Panc1 (cell line): ENCODE data around the gene POU2F1. TPM values are rescaled to one million over a fixed set of nuclear protein-coding genes. Genes with fewer than 3 reads are reported as not detected.

Experiments used
- ATAC-seq: fragments of 200-7000 bp; cut with Tn5 transposase; 2 replicates; pipeline ENCODE4 v1.9.1; 2020; ENCODE audit warnings: mild to moderate bottlenecking, moderate library complexity
- BruUV-seq: library from RNA; stranded (reverse); fragments of 400-500 nt; replicated peaks from 2 replicates; lab custom pipeline; 2021; lab: Mats Ljungman, UMichigan
- CTCF ChIA-PET: fragments of 300-600 bp; sonication (Branson Sonifier 250); formaldehyde crosslinking; loops from one replicate; lab custom pipeline; 2022; ENCODE audit warnings: antibody characterized with exemption; lab: Charles Lee
- POLR2A ChIA-PET: fragments of 300-600 bp; sonication (Branson Sonifier 250); formaldehyde crosslinking; loops from one replicate; lab custom pipeline; 2022; ENCODE audit warnings: antibody characterized with exemption; lab: Charles Lee
- DNase-seq: peaks from one replicate; pipeline ENCODE4 v3.0.0-alpha.2; 2010; ENCODE audit warnings: low read depth, low spot score
- H3K27ac ChIP-seq: 2 replicates; pipeline ENCODE4 v1.5.1; 2011; ENCODE audit warnings: mild to moderate bottlenecking, low read length, inconsistent platforms
- H3K27me3 ChIP-seq: fragments of 200-500 bp; sonication (Bioruptor generic); 2 replicates; pipeline ENCODE4 v1.6.0; 2014; ENCODE audit warnings: low read length, inconsistent platforms; ENCODE audit not compliant: control insufficient read depth, insufficient read depth
- H3K36me3 ChIP-seq: fragments of 200-500 bp; sonication (Bioruptor generic); 2 replicates; pipeline ENCODE4 v1.5.1; 2014; ENCODE audit warnings: inconsistent platforms, mild to moderate bottlenecking, low read length, moderate library complexity; ENCODE audit not compliant: control insufficient read depth, insufficient read depth
- H3K4me1 ChIP-seq: 2 replicates; pipeline ENCODE4 v1.5.1; 2011; ENCODE audit warnings: inconsistent platforms, mild to moderate bottlenecking, low read length, moderate library complexity; ENCODE audit not compliant: control insufficient read depth, insufficient read depth
- H3K4me3 ChIP-seq, 2 experiments: 2 replicates each; pipeline ENCODE4 v1.5.1; 2011 to 2012; ENCODE audit warnings: low read depth in 2 of 2, low read length in 2 of 2, mild to moderate bottlenecking in 2 of 2, inconsistent platforms in 1 of 2, moderate library complexity in 1 of 2
- H3K9me3 ChIP-seq: fragments of 200-500 bp; sonication (Bioruptor generic); 2 replicates; pipeline ENCODE4 v1.5.1; 2014; ENCODE audit warnings: low read depth, mild to moderate bottlenecking, inconsistent platforms, low read length, moderate library complexity; ENCODE audit not compliant: control insufficient read depth, insufficient read depth
- CTCF ChIP-seq: fragments of 450-650 bp; IDR thresholded peaks from 2 replicates; pipeline ENCODE4 v1.5.1; 2017; ENCODE audit warnings: mild to moderate bottlenecking
- POLR2AphosphoS5 ChIP-seq: IDR thresholded peaks from 2 replicates; pipeline ENCODE4 v1.6.1; 2012; ENCODE audit warnings: mild to moderate bottlenecking, low read depth, low read length, moderate library complexity
- REST ChIP-seq, 2 experiments: IDR thresholded peaks; 2 replicates each; pipeline ENCODE4 v1.6.1; 2011 to 2012; ENCODE audit warnings: low read depth in 2 of 2, control low read depth in 1 of 2, low read length in 1 of 2, mild to moderate bottlenecking in 1 of 2, moderate library complexity in 1 of 2; ENCODE audit not compliant: insufficient read depth in 1 of 2
- SIN3A ChIP-seq: IDR thresholded peaks from 2 replicates; pipeline ENCODE4 v1.6.1; 2012; ENCODE audit warnings: low read depth, mild to moderate bottlenecking, low read length, moderate library complexity, borderline replicate concordance; ENCODE audit not compliant: insufficient read depth
- TCF7L2 ChIP-seq: IDR thresholded peaks from 2 replicates; pipeline ENCODE4 v1.6.1; 2011; ENCODE audit warnings: mild to moderate bottlenecking, low read depth, low read length, inconsistent platforms
- in situ Hi-C: cut with HindIII; loops from 2 replicates; pipeline ENCODE4 v1.10.0; 2016; ENCODE audit warnings: low sequenced_read_pairs, low pct_unique_long_range_greater_than_20kb
- intact Hi-C: fragments of 100-400 bp; cut with micrococcal nuclease; formaldehyde crosslinking; loops from one replicate; pipeline ENCODE4 v1.10.0; 2022; ENCODE audit not compliant: unreplicated experiment
- total RNA-seq: library from RNA; stranded (reverse); gene quantifications from one replicate; pipeline ENCODE4 v1.2.1, GENCODE V29; 2021; ENCODE audit not compliant: unreplicated experiment

POU2F1 gene
- total RNA-seq, 1 experiment from 2014 or later, result 17.1 TPM

- H3K9me3 ChIP-seq, result no peaks in the 10 kb centered on the region
- BruUV-seq, result no TSS peak
- peaks cover 2% of the 10 kb centered on the region; the same call in 1 of the 2 replicates for H3K36me3 ChIP-seq
- H3K27me3 ChIP-seq, result no peaks in the 10 kb centered on the region
- ChIA-PET CTCF (no interaction called here), POLR2A (no interaction called here)
- no peak for TF ChIP-seq SIN3A
- no peak for TF ChIP-seq CTCF
- TF ChIP-seq TCF7L2, result no peak
- TF ChIP-seq POLR2AphosphoS5, result no peak
- no peak for TF ChIP-seq REST (IDR thresholded peaks at IDR 0.05; ENCODE audit: insufficient read depth in 1 of 2, low read depth in 2 of 2, low read length in 1 of 2)
- no peak overlapping the region for H3K4me3 ChIP-seq
- intact Hi-C loops, result no loop called here
- no peak overlapping the region for H3K27ac ChIP-seq
- DNase-seq (no peak), ATAC-seq (no peak)
- H3K4me1 ChIP-seq, result no peaks in the 10 kb centered on the region
- in situ Hi-C loops, result no loop called here
Measured at GRCh38 chr1:167418391-167418790, 197.7 kb downstream of the POU2F1 start.

- DNase-seq, result no peak
- H3K4me1 ChIP-seq, result no peaks in the 10 kb centered on the region
- no peak overlapping the region for H3K4me3 ChIP-seq
- in situ Hi-C loops, result no loop called here
- no peaks in the 10 kb centered on the region for H3K27me3 ChIP-seq
- H3K9me3 ChIP-seq, result no peaks in the 10 kb centered on the region
- intact Hi-C loops, result no loop called here
- H3K36me3 ChIP-seq, result peaks cover 2% of the 10 kb centered on the region; the same call in 1 of the 2 replicates
- ChIA-PET CTCF (no interaction called here), POLR2A (no interaction called here)
- ATAC-seq, result no peak
- H3K27ac ChIP-seq, result no peak overlapping the region
- TF ChIP-seq CTCF (no peak), SIN3A (no peak), POLR2AphosphoS5 (no peak), REST (IDR thresholded peaks at IDR 0.05; ENCODE audit: insufficient read depth in 1 of 2, low read depth in 2 of 2, low read length in 1 of 2) (no peak), TCF7L2 (no peak)
- BruUV-seq, result no TSS peak
Measured at GRCh38 chr1:167419245-167419644, 198.6 kb downstream of the POU2F1 start.
